ENCODE data around the gene SYCE1L. TPM values are rescaled to one million over a fixed set of nuclear protein-coding genes. Genes with fewer than 3 reads are reported as not detected.

The SYCE1L gene, protein sequence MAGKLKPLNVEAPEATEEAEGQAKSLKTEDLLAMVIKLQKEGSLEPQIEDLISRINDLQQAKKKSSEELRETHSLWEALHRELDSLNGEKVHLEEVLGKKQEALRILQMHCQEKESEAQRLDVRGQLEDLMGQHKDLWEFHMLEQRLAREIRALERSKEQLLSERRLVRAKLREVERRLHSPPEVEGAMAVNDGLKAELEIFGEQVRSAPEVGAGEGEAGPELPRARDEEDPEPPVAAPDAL
- 15.6 TPM for polyA plus RNA-seq (2013, experiment 1 of 2)
- polyA plus RNA-seq (2013, experiment 2 of 2) = 24.8 TPM

DNA sequence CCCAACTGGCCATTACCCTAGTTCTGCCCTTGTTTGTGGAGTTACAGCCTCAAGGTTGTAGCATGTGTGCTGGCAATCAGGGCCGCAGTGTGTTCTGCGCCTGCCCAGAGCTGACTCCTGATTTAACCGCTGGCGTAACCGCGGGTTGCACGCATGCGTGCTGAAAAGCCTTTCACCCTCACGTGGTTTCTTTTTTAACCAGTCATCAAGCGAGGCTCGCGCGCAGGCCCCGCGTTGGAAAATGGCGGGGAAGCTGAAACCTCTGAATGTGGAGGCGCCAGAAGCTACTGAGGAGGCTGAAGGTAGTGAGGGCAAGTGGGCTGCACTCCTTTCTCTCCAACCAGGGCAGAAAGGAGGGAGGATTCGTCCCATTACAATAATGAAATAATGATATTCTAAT, at the start of gene SYCE1L:
SYCE1L (plus strand) TSS at position 198 of the 400 bp plus-strand sequence; CDS start at position 242, 44 bp downstream.
- Histone ChIP-seq H4K8ac (ENCODE audit: low read depth, low read length) (no peak within 1 kb of the TSS), H3K9me3 (replicated peaks in 1 of 2; ENCODE audit: control insufficient read depth in 2 of 2, insufficient read depth in 1 of 2, low read depth in 1 of 2, low read length in 2 of 2) (no peaks in the 10 kb centered on the region), H3K23ac (ENCODE audit: low read depth, low read length, poor library complexity) (no peak within 1 kb of the TSS), H3K79me1 (ENCODE audit: low read depth, low read length) (peaks cover 4% of the 10 kb centered on the region), H4K91ac (ENCODE audit: low read depth, low read length, poor library complexity) (no peak within 1 kb of the TSS), H3K36me3 (replicated peaks in 1 of 2; ENCODE audit: control insufficient read depth in 2 of 2, insufficient read depth in 2 of 2, low read length in 2 of 2) (peaks cover 26 to 57% of the 10 kb centered on the region in 2 donors), H3K27me3 (ENCODE audit: control insufficient read depth in 3 of 3, insufficient read depth in 3 of 3, low read depth in 1 of 3, low read length in 3 of 3) (no peaks in the 10 kb centered on the region), H2BK120ac (ENCODE audit: low read depth, low read length) (no peak within 1 kb of the TSS), H3K4ac (ENCODE audit: low read length) (no peak within 1 kb of the TSS), H3K4me2 (ENCODE audit: insufficient read depth, low read length, poor library complexity, severe bottlenecking) (no peak within 1 kb of the TSS), H3K18ac (ENCODE audit: low read length) (no peak within 1 kb of the TSS), H3K14ac (ENCODE audit: low read length) (no peak within 1 kb of the TSS), H2BK12ac (ENCODE audit: low read length) (no peak within 1 kb of the TSS), H3K27ac (replicated peaks; ENCODE audit: low read length) (no peak within 1 kb of the TSS), H3K9ac (ENCODE audit: low read depth, low read length, poor library complexity) (no peak within 1 kb of the TSS), H2AK5ac (ENCODE audit: low read depth, low read length) (no peak within 1 kb of the TSS), H3K4me1 (ENCODE audit: control insufficient read depth in 2 of 2, insufficient read depth in 1 of 2, low read depth in 1 of 2, low read length in 2 of 2) (no peaks in the 10 kb centered on the region), H2AFZ (ENCODE audit: low read length) (no peak within 1 kb of the TSS), H2BK15ac (ENCODE audit: low read length) (no peak within 1 kb of the TSS), H3K4me3 (ENCODE audit: low read length in 2 of 2) (no peak within 1 kb of the TSS), H2BK5ac (ENCODE audit: low read length) (no peak within 1 kb of the TSS)
- DNase-seq (ENCODE audit: low spot score) = no peak
- no CpG with 5 or more reads among the region's 18 CpGs for WGBS, 2 donors (ENCODE audit: extremely low coverage in 2 of 2, insufficient read length in 2 of 2, insufficient replicate concordance in 1 of 2)

DNA sequence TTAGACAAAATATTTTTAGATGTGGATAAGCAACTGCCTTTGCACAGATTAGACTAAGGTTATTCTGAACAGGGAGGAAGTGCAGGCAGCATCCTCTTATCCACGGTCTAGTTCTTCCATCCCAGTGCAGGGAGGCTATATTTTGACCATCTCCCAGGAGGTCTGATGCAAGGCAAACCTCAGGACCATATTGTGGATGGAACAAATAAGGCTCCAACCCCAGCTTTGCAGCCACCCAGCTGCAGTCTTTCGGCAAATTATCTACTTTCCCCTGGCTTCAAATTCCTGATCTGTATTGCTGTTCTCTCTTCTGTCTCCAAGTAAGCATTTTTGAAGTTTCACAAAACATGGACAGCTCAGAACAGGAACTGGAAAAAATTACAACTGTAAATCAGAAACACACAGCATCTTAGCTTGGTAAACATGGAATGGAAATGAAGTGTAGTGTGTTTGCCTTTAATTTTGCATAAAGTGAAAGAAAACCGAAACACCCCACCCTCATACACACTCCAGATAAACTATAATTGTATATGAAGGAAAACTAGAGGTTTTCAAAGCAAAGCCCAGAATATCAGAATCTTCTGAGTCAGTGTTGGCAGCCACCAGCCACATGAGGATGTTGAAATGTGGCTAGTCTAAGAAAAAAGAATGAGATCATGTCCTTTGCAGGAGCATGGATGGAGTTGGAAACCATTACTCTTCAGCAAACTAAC, 41.7 kb upstream of the SYCE1L start:
- no peak for DNase-seq (ENCODE audit: low spot score)
- no peak overlapping the region for H2BK5ac ChIP-seq (ENCODE audit: low read length)
- H2BK120ac ChIP-seq (ENCODE audit: low read depth, low read length) = no peak overlapping the region
- H3K23ac ChIP-seq (ENCODE audit: low read depth, low read length, poor library complexity) = no peak overlapping the region
- H3K4me2 ChIP-seq (ENCODE audit: insufficient read depth, low read length, poor library complexity, severe bottlenecking) = no peak overlapping the region
- no peak overlapping the region for H3K27ac ChIP-seq (replicated peaks; ENCODE audit: low read length)
- WGBS, 2 donors (ENCODE audit: extremely low coverage in 2 of 2, insufficient read length in 2 of 2, insufficient replicate concordance in 1 of 2) = no CpG with 5 or more reads among the region's 3 CpGs
- H3K9me3 ChIP-seq (replicated peaks in 1 of 2; ENCODE audit: control insufficient read depth in 2 of 2, insufficient read depth in 1 of 2, low read depth in 1 of 2, low read length in 2 of 2) = no peaks in the 10 kb centered on the region
- H3K27me3 ChIP-seq (ENCODE audit: control insufficient read depth in 3 of 3, insufficient read depth in 3 of 3, low read depth in 1 of 3, low read length in 3 of 3) = peaks cover 0 to 9% (median 0%) of the 10 kb centered on the region in 3 experiments
- no peak overlapping the region for H3K4me3 ChIP-seq (ENCODE audit: low read length in 2 of 2)
- no peak overlapping the region for H3K9ac ChIP-seq (ENCODE audit: low read depth, low read length, poor library complexity)
- H3K18ac ChIP-seq (ENCODE audit: low read length) = no peak overlapping the region
- H3K36me3 ChIP-seq (replicated peaks in 1 of 2; ENCODE audit: control insufficient read depth in 2 of 2, insufficient read depth in 2 of 2, low read length in 2 of 2) = no peaks in the 10 kb centered on the region
- no peak overlapping the region for H3K14ac ChIP-seq (ENCODE audit: low read length)
- no peak overlapping the region for H4K91ac ChIP-seq (ENCODE audit: low read depth, low read length, poor library complexity)
- H3K79me1 ChIP-seq (ENCODE audit: low read depth, low read length) = no peaks in the 10 kb centered on the region
- H2BK15ac ChIP-seq (ENCODE audit: low read length) = no peak overlapping the region
- no peak overlapping the region for H2AK5ac ChIP-seq (ENCODE audit: low read depth, low read length)
- H3K4me1 ChIP-seq (ENCODE audit: control insufficient read depth in 2 of 2, insufficient read depth in 1 of 2, low read depth in 1 of 2, low read length in 2 of 2) = no peaks in the 10 kb centered on the region
- no peak overlapping the region for H3K4ac ChIP-seq (ENCODE audit: low read length)
- no peak overlapping the region for H4K8ac ChIP-seq (ENCODE audit: low read depth, low read length)
- H2AFZ ChIP-seq (ENCODE audit: low read length) = no peak overlapping the region
- H2BK12ac ChIP-seq (ENCODE audit: low read length) = no peak overlapping the region

DNA sequence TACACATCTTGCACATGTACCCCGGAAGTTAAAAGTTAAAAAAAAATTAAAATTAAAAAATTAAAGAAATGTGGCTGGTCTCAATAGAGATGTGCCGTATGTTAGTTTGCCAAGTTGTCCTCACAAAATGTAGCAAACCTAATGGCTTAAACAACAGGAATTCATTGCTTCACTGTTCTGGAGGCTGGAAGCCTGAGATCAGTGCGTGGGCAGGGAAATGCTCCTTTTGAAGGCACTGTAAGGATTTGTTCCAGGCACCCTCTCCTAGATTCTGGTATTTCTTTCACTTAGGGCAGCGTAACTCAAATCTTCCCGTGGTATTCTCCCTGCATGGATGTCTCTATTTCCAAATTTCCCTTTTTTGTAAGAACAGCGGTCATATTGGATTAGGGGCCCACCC, 40.9 kb upstream of the SYCE1L start:
- Histone ChIP-seq H4K8ac (ENCODE audit: low read depth, low read length) (no peak overlapping the region), H3K4me1 (ENCODE audit: control insufficient read depth in 2 of 2, insufficient read depth in 1 of 2, low read depth in 1 of 2, low read length in 2 of 2) (no peaks in the 10 kb centered on the region), H3K4me3 (ENCODE audit: low read length in 2 of 2) (no peak overlapping the region), H3K23ac (ENCODE audit: low read depth, low read length, poor library complexity) (no peak overlapping the region), H2BK15ac (ENCODE audit: low read length) (no peak overlapping the region), H3K9me3 (replicated peaks in 1 of 2; ENCODE audit: control insufficient read depth in 2 of 2, insufficient read depth in 1 of 2, low read depth in 1 of 2, low read length in 2 of 2) (no peaks in the 10 kb centered on the region), H3K27ac (replicated peaks; ENCODE audit: low read length) (no peak overlapping the region), H2BK5ac (ENCODE audit: low read length) (no peak overlapping the region), H2BK12ac (ENCODE audit: low read length) (no peak overlapping the region), H3K79me1 (ENCODE audit: low read depth, low read length) (no peaks in the 10 kb centered on the region), H3K9ac (ENCODE audit: low read depth, low read length, poor library complexity) (no peak overlapping the region), H3K14ac (ENCODE audit: low read length) (no peak overlapping the region), H3K18ac (ENCODE audit: low read length) (no peak overlapping the region), H2AK5ac (ENCODE audit: low read depth, low read length) (no peak overlapping the region), H2AFZ (ENCODE audit: low read length) (no peak overlapping the region), H2BK120ac (ENCODE audit: low read depth, low read length) (no peak overlapping the region), H3K27me3 (ENCODE audit: control insufficient read depth in 3 of 3, insufficient read depth in 3 of 3, low read depth in 1 of 3, low read length in 3 of 3) (peaks cover 0 to 12% (median 0%) of the 10 kb centered on the region in 3 experiments), H4K91ac (ENCODE audit: low read depth, low read length, poor library complexity) (no peak overlapping the region), H3K4ac (ENCODE audit: low read length) (no peak overlapping the region), H3K36me3 (replicated peaks in 1 of 2; ENCODE audit: control insufficient read depth in 2 of 2, insufficient read depth in 2 of 2, low read length in 2 of 2) (no peaks in the 10 kb centered on the region), H3K4me2 (ENCODE audit: insufficient read depth, low read length, poor library complexity, severe bottlenecking) (no peak overlapping the region)
- no peak for DNase-seq (ENCODE audit: low spot score)
- WGBS, 2 donors (ENCODE audit: extremely low coverage in 2 of 2, insufficient read length in 2 of 2, insufficient replicate concordance in 1 of 2) = no CpG with 5 or more reads among the region's 6 CpGs

DNA sequence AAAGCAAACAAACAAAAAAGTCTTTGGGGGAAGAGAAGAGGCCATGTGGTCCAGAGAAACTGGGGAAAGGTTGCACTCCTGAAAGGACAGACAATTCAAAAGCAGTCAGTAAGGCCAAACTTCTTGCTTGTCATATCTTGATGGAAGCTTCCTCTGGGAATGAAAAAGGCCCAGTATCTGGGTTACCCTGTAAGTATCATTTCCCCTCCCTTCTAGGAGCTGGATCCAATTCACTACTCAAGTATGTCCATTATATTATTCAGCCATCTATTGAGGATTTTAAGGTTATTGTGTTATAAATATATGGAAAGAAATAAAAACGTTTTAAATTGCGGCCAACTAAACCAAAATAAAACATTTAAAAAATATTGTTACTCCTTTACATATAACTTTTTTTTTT, 34.2 kb upstream of the SYCE1L start:
- Histone ChIP-seq H3K14ac (ENCODE audit: low read length) (no peak overlapping the region), H2BK15ac (ENCODE audit: low read length) (no peak overlapping the region), H3K36me3 (replicated peaks in 1 of 2; ENCODE audit: control insufficient read depth in 2 of 2, insufficient read depth in 2 of 2, low read length in 2 of 2) (no peaks in the 10 kb centered on the region), H3K4ac (ENCODE audit: low read length) (no peak overlapping the region), H3K79me1 (ENCODE audit: low read depth, low read length) (no peaks in the 10 kb centered on the region), H2AK5ac (ENCODE audit: low read depth, low read length) (no peak overlapping the region), H2BK120ac (ENCODE audit: low read depth, low read length) (no peak overlapping the region), H3K23ac (ENCODE audit: low read depth, low read length, poor library complexity) (no peak overlapping the region), H3K4me2 (ENCODE audit: insufficient read depth, low read length, poor library complexity, severe bottlenecking) (no peak overlapping the region), H2BK12ac (ENCODE audit: low read length) (no peak overlapping the region), H3K18ac (ENCODE audit: low read length) (no peak overlapping the region), H3K27me3 (ENCODE audit: control insufficient read depth in 3 of 3, insufficient read depth in 3 of 3, low read depth in 1 of 3, low read length in 3 of 3) (peaks cover 0 to 12% (median 0%) of the 10 kb centered on the region in 3 experiments), H3K4me3 (ENCODE audit: low read length in 2 of 2) (no peak overlapping the region), H3K9ac (ENCODE audit: low read depth, low read length, poor library complexity) (no peak overlapping the region), H2AFZ (ENCODE audit: low read length) (no peak overlapping the region), H4K91ac (ENCODE audit: low read depth, low read length, poor library complexity) (no peak overlapping the region), H3K9me3 (replicated peaks in 1 of 2; ENCODE audit: control insufficient read depth in 2 of 2, insufficient read depth in 1 of 2, low read depth in 1 of 2, low read length in 2 of 2) (no peaks in the 10 kb centered on the region), H2BK5ac (ENCODE audit: low read length) (no peak overlapping the region), H3K27ac (replicated peaks; ENCODE audit: low read length) (no peak overlapping the region), H3K4me1 (ENCODE audit: control insufficient read depth in 2 of 2, insufficient read depth in 1 of 2, low read depth in 1 of 2, low read length in 2 of 2) (no peaks in the 10 kb centered on the region), H4K8ac (ENCODE audit: low read depth, low read length) (no peak overlapping the region)
- no peak for DNase-seq (ENCODE audit: low spot score)
- no CpG with 5 or more reads among the region's 2 CpGs for WGBS, 2 donors (ENCODE audit: extremely low coverage in 2 of 2, insufficient read length in 2 of 2, insufficient replicate concordance in 1 of 2)
